H1 (cell line): Measurements from ENCODE around the gene TRIM62. TPM values are rescaled to one million over a fixed set of nuclear protein-coding genes. Genes with fewer than 3 reads are reported as not detected.
A peak's percentile ranks its signal among the peaks of the same experiment; 100 is the strongest.

ENCODE experiments used
- CTCF ChIA-PET: fragments of 300-600 bp; sonication (Branson Sonifier 250); formaldehyde crosslinking; loops from one replicate; lab custom pipeline; 2021; ENCODE audit not compliant: partially characterized antibody; lab: Charles Lee
- POLR2A ChIA-PET: fragments of 300-600 bp; sonication (Branson Sonifier 250); formaldehyde crosslinking; loops from one replicate; lab custom pipeline; 2021; ENCODE audit warnings: inconsistent platforms; ENCODE audit not compliant: partially characterized antibody; lab: Charles Lee
- DNase-seq, 2 experiments: peaks; one replicate each; pipeline versions ENCODE4 v3.0.0 to v3.0.0-alpha.2; 2010 to 2022; ENCODE audit warnings: low spot score in 2 of 2, low read depth in 1 of 2, mixed read lengths in 1 of 2
- FAIRE-seq: peaks from 2 replicates; lab custom pipeline; 2011; peaks lifted over from hg19 to GRCh38; lab: Jason Lieb, UNC
- H2AFZ ChIP-seq: 2 replicates; pipeline ENCODE4 v1.8.1; 2012; ENCODE audit warnings: low read length, inconsistent platforms
- H2AK5ac ChIP-seq: 2 replicates; pipeline ENCODE4 v1.6.1; 2013; ENCODE audit warnings: low read depth, low read length
- H2BK120ac ChIP-seq: replicated peaks from 2 replicates; pipeline ENCODE3; 2013; ENCODE audit warnings: low read depth, low read length, inconsistent platforms
- H2BK12ac ChIP-seq: 2 replicates; pipeline ENCODE4 v1.6.1; 2013; ENCODE audit warnings: low read depth, low read length
- H2BK15ac ChIP-seq: 2 replicates; pipeline ENCODE4 v1.6.1; 2013; ENCODE audit warnings: low read length
- H2BK20ac ChIP-seq: 2 replicates; pipeline ENCODE4 v1.6.1; 2013; ENCODE audit warnings: low read length
- H2BK5ac ChIP-seq: 2 replicates; pipeline ENCODE4 v1.6.1; 2013; ENCODE audit warnings: low read depth, low read length
- H3K14ac ChIP-seq: 2 replicates; pipeline ENCODE4 v1.6.1; 2013; ENCODE audit warnings: inconsistent platforms; ENCODE audit not compliant: insufficient read length
- H3K18ac ChIP-seq: 2 replicates; pipeline ENCODE4 v1.6.1; 2013; ENCODE audit warnings: low read length; ENCODE audit errors: extremely low read depth
- H3K23ac ChIP-seq: 2 replicates; pipeline ENCODE4 v1.6.1; 2013; ENCODE audit warnings: inconsistent platforms; ENCODE audit not compliant: insufficient read length
- H3K23me2 ChIP-seq: 2 replicates; pipeline ENCODE4 v1.6.1; 2013; ENCODE audit warnings: low read depth, low read length
- H3K27ac ChIP-seq: 2 replicates; pipeline ENCODE4 v1.6.1; 2011; ENCODE audit warnings: low read depth, low read length, inconsistent platforms
- H3K27me3 ChIP-seq, 4 experiments: replicated peaks in 1 of 4; 1 replicate in 1 of 4; 2 replicates in 3 of 4; pipeline versions ENCODE4 v1.6.1 to v1.8.1; 2011 to 2013; ENCODE audit warnings: low read length in 3 of 4, mild to moderate bottlenecking in 3 of 4, inconsistent platforms in 2 of 4, mixed read lengths in 2 of 4, moderate library complexity in 1 of 4; ENCODE audit not compliant: control insufficient read depth in 3 of 4, insufficient read depth in 3 of 4; ENCODE audit errors: extremely low read depth in 1 of 4
- H3K36me3 ChIP-seq, 4 experiments: 2 replicates each; pipeline versions ENCODE4 v1.6.1 to v1.8.1; 2011 to 2013; ENCODE audit warnings: mild to moderate bottlenecking in 4 of 4, low read length in 3 of 4, moderate library complexity in 2 of 4, control low read depth in 1 of 4, inconsistent platforms in 1 of 4; ENCODE audit not compliant: insufficient read depth in 4 of 4, control insufficient read depth in 2 of 4
- H3K4ac ChIP-seq: replicated peaks from 2 replicates; pipeline ENCODE3; 2013; ENCODE audit warnings: low read length, low read depth, mixed read lengths, inconsistent platforms; ENCODE audit not compliant: insufficient read length
- H3K4me1 ChIP-seq, 4 experiments: replicated peaks in 1 of 4; 1 replicate in 1 of 4; 2 replicates in 3 of 4; pipeline versions ENCODE4 v1.6.1 to v1.8.1; 2011 to 2013; ENCODE audit warnings: low read length in 3 of 4, inconsistent platforms in 2 of 4, mixed read lengths in 1 of 4; ENCODE audit not compliant: insufficient read depth in 4 of 4, control insufficient read depth in 3 of 4
- H3K4me2 ChIP-seq, 2 experiments: 2 replicates each; pipeline versions ENCODE4 v1.6.1 to v1.8.1; 2011 to 2013; ENCODE audit warnings: low read depth in 2 of 2, low read length in 2 of 2, control low read depth in 1 of 2, inconsistent platforms in 1 of 2, mild to moderate bottlenecking in 1 of 2; ENCODE audit not compliant: insufficient read depth in 1 of 2
- H3K4me3 ChIP-seq, 4 experiments: fragments of 200-600, 300-600 bp in 1 of 4; sonication (generic), shearing (Covaris generic), sonication (Bioruptor Twin) in 1 of 4; 2 replicates each; pipeline versions ENCODE4 v1.5.1 to v1.8.1; 2011 to 2016; ENCODE audit warnings: low read length in 4 of 4, low read depth in 3 of 4, control low read depth in 2 of 4, inconsistent platforms in 2 of 4, mild to moderate bottlenecking in 2 of 4, mixed read lengths in 1 of 4, moderate library complexity in 1 of 4; ENCODE audit not compliant: insufficient read depth in 2 of 4; ENCODE audit errors: extremely low read depth in 1 of 4
- H3K56ac ChIP-seq: replicated peaks from 2 replicates; pipeline ENCODE3; 2013; ENCODE audit warnings: low read depth, mild to moderate bottlenecking, mixed read lengths, low read length, inconsistent platforms; ENCODE audit not compliant: insufficient read length
- H3K79me1 ChIP-seq: 2 replicates; pipeline ENCODE4 v1.6.1; 2013; ENCODE audit warnings: low read depth, low read length, control low read depth
- H3K79me2 ChIP-seq, 2 experiments: 2 replicates each; pipeline versions ENCODE4 v1.6.1 to v1.8.1; 2012 to 2013; ENCODE audit warnings: low read length in 2 of 2, mild to moderate bottlenecking in 2 of 2, inconsistent platforms in 1 of 2; ENCODE audit not compliant: insufficient read depth in 2 of 2, control insufficient read depth in 1 of 2
- H3K9ac ChIP-seq, 4 experiments: replicated peaks in 1 of 4; 1 replicate in 1 of 4; 2 replicates in 3 of 4; pipeline versions ENCODE4 v1.6.1 to v1.8.1; 2011 to 2013; ENCODE audit warnings: low read depth in 3 of 4, low read length in 3 of 4, control low read depth in 2 of 4, mild to moderate bottlenecking in 2 of 4, moderate library complexity in 2 of 4, inconsistent platforms in 1 of 4; ENCODE audit errors: extremely low read depth in 1 of 4
- H3K9me3 ChIP-seq, 2 experiments: 2 replicates each; pipeline versions ENCODE4 v1.6.1 to v1.8.1; 2012 to 2013; ENCODE audit warnings: mild to moderate bottlenecking in 2 of 2, moderate library complexity in 2 of 2, control low read depth in 1 of 2, inconsistent platforms in 1 of 2, low read depth in 1 of 2, low read length in 1 of 2, mixed read lengths in 1 of 2; ENCODE audit not compliant: insufficient read depth in 2 of 2
- H4K20me1 ChIP-seq, 2 experiments: replicated peaks in 1 of 2; 2 replicates each; pipeline versions ENCODE3 to v1.8.1; 2011 to 2013; ENCODE audit warnings: inconsistent platforms in 2 of 2, low read length in 2 of 2, mild to moderate bottlenecking in 1 of 2; ENCODE audit not compliant: insufficient read depth in 2 of 2, control insufficient read depth in 1 of 2
- H4K5ac ChIP-seq: 2 replicates; pipeline ENCODE4 v1.6.1; 2013; ENCODE audit warnings: low read length, low read depth, mixed read lengths, inconsistent platforms; ENCODE audit not compliant: insufficient read length
- H4K8ac ChIP-seq: 2 replicates; pipeline ENCODE4 v1.8.0; 2013; ENCODE audit warnings: mild to moderate bottlenecking, moderate library complexity, low read length, inconsistent platforms; ENCODE audit not compliant: insufficient read depth; ENCODE audit errors: extremely low read depth
- H4K91ac ChIP-seq: replicated peaks from 2 replicates; pipeline ENCODE3; 2013; ENCODE audit warnings: low read length, mixed read lengths, inconsistent platforms; ENCODE audit not compliant: insufficient read length
- BCL11A ChIP-seq, 2 experiments: IDR thresholded peaks; one replicate each; pipeline ENCODE4 v1.6.1; 2011; ENCODE audit warnings: low read depth in 2 of 2, low read length in 2 of 2, mild to moderate bottlenecking in 2 of 2
- JUN ChIP-seq: IDR thresholded peaks from 2 replicates; pipeline ENCODE4 v1.6.1; 2011; ENCODE audit warnings: low read depth, mild to moderate bottlenecking, improper control_type of control experiment, low read length
- KDM5A ChIP-seq: fragments of 200-600 bp; IDR thresholded peaks from 2 replicates; pipeline ENCODE4 v1.7.1; 2012; ENCODE audit warnings: mild to moderate bottlenecking, low read length, inconsistent platforms, mixed read lengths
- POU5F1 ChIP-seq: IDR thresholded peaks from 2 replicates; pipeline ENCODE4 v1.6.1; 2011; ENCODE audit warnings: low read depth, mild to moderate bottlenecking, low read length, moderate library complexity
- RFX5 ChIP-seq: IDR thresholded peaks from 2 replicates; pipeline ENCODE4 v1.6.1; 2011; ENCODE audit warnings: low read depth, low read length, improper control_type of control experiment, borderline replicate concordance
- SP2 ChIP-seq: IDR thresholded peaks from 2 replicates; pipeline ENCODE4 v1.6.1; 2012; ENCODE audit warnings: mild to moderate bottlenecking, low read length, inconsistent platforms
- SP4 ChIP-seq: IDR thresholded peaks from 2 replicates; pipeline ENCODE4 v1.6.1; 2012; ENCODE audit warnings: low read length, inconsistent platforms
- TEAD4 ChIP-seq: IDR thresholded peaks from 2 replicates; pipeline ENCODE4 v1.6.1; 2012; ENCODE audit warnings: low read depth, low read length, inconsistent platforms, mixed read lengths
- WGBS, 2 experiments: shearing (Covaris generic) in 1 of 2; methylation state at CpG; one replicate each; pipeline versions ENCODE4 v1.1.6 to v1.1.7; 2013 to 2015; ENCODE audit warnings: low lambda C conversion rate in 2 of 2, mixed read lengths in 2 of 2, inconsistent platforms in 1 of 2, low coverage in 1 of 2, missing lambda C conversion rate in 1 of 2; ENCODE audit not compliant: insufficient replicate concordance in 2 of 2, insufficient coverage in 1 of 2, insufficient read length in 1 of 2; ENCODE audit errors: extremely low coverage in 1 of 2, missing lambda C conversion rate in 1 of 2; 5-methylcytosine and 5-hydroxymethylcytosine counted together
- polyA plus RNA-seq, 7 experiments: library from polyadenylated mRNA; depleted of rRNA in 3 of 7; stranded (reverse) in 5 of 7; unstranded in 2 of 7; fragments of >200 nt in 5 of 7; fragments of 200-250 nt in 2 of 7; gene quantifications; 1 replicate in 5 of 7; 2 replicates in 1 of 7; 4 replicates in 1 of 7; pipeline versions ENCODE4 v1.2.1 to v1.2.3, GENCODE V29; 2011 to 2013; ENCODE audit warnings: missing spikeins in 2 of 7, mixed read lengths in 2 of 7
- total RNA-seq: library from RNA; stranded (reverse); fragmentation: NEBNext Ultra II Directional; extraction: Animal tissue kit (Norgen Biotek cat#: 25700); gene quantifications from 2 replicates; pipeline ENCODE4 v1.2.1, GENCODE V29; 2021

The TRIM62 gene
- total and polyA plus RNA-seq, 2 of the 8 experiments (the other 6 are each of a cell fraction or from before 2014, with no cell fraction given) = 6.3 to 10.8 TPM

GRCh38 chr1:33097762-33098161 is 84.1 kb downstream of the TRIM62 start:
- POLR2A ChIA-PET = interaction anchor here (0.6 kb wide), 1 partner anchor 158 kb away, joined by 3 read pairs; no protein-coding TSS in a partner anchor
- Histone ChIP-seq H4K8ac (no peak overlapping the region), H2AK5ac (no peak overlapping the region), H2AFZ (no peak overlapping the region), H2BK12ac (no peak overlapping the region), H3K9ac (no peak overlapping the region), H2BK5ac (no peak overlapping the region; the same call in 1 of the 2 replicates), H3K4me3 (no peak overlapping the region), H3K79me2 (no peaks in the 10 kb centered on the region), H3K27ac (no peak overlapping the region), H2BK15ac (no peak overlapping the region), H3K9me3 (no peaks in the 10 kb centered on the region), H3K14ac (no peak overlapping the region), H3K23ac (no peak overlapping the region), H3K4me1 (peaks cover 0 to 3% (median 1%) of the 10 kb centered on the region in 4 experiments; a peak in 3 of 7 replicates), H2BK120ac (no peak overlapping the region), H3K56ac (no peak overlapping the region), H2BK20ac (no peak overlapping the region), H3K27me3 (peaks cover 0 to 3% (median 1%) of the 10 kb centered on the region in 4 experiments; a peak in 1 of 7 replicates), H4K20me1 (no peaks in the 10 kb centered on the region), H3K23me2 (no peaks in the 10 kb centered on the region), H3K79me1 (no peaks in the 10 kb centered on the region), H4K91ac (no peak overlapping the region), H3K4me2 (no peak overlapping the region), H3K18ac (no peak overlapping the region), H4K5ac (no peak overlapping the region), H3K4ac (no peak overlapping the region), H3K36me3 (no peaks in the 10 kb centered on the region)
- CTCF ChIA-PET = interaction anchor here (0.9 kb wide), 1 partner anchor 16 kb away, joined by 3 read pairs; no protein-coding TSS in a partner anchor
- peak in 1 of 2 experiments; percentile 23 for DNase-seq
- no peak for FAIRE-seq
- 89% methylated on average over 4 of the region's 4 CpGs; no CpG with 5 or more reads in 1 of the 2 experiments for WGBS, 2 experiments
- TF ChIP-seq JUN (no peak), TEAD4 (no peak), POU5F1 (no peak), KDM5A (no peak), SP2 (no peak), BCL11A (IDR thresholded peaks at IDR 0.05; ENCODE audit: low read depth in 2 of 2, low read length in 2 of 2) (no peak), RFX5 (no peak), SP4 (no peak)
